Cerebellar cortex (tissue), 1 donor: ENCODE data around the gene KIF1A.
"Not testable (repeated sequence)": the region's sequence is repeated elsewhere in the genome, so short reads cannot be mapped to it uniquely, and the experiment has no call there.

ENCODE experiments used
- DNase-seq: peaks from one replicate; pipeline ENCODE4 v3.0.0-alpha.2; 2015; ENCODE audit warnings: low spot score

KIF1A gene

GRCh38 chr2:240787521-240788472 is 32.2 kb downstream of the KIF1A start:
- DNase-seq = no peak

- DNase-seq = no peak
Measured at GRCh38 chr2:240786871-240787311, 33.1 kb downstream of the KIF1A start.

GRCh38 chr2:240786355-240786841 is 33.6 kb downstream of the KIF1A start:
- DNase-seq = no peak

- no peak for DNase-seq
Measured at GRCh38 chr2:240785424-240786335, 34.3 kb downstream of the KIF1A start.

- DNase-seq = no peak
Measured at GRCh38 chr2:240784629-240785423, 35.2 kb downstream of the KIF1A start.

GRCh38 chr2:240783819-240784621 is 36.0 kb downstream of the KIF1A start:
- no peak for DNase-seq

GRCh38 chr2:240782886-240783818 is 36.9 kb downstream of the KIF1A start:
- DNase-seq = no peak

- no peak for DNase-seq
Measured at GRCh38 chr2:240782221-240782885, 37.7 kb downstream of the KIF1A start.

GRCh38 chr2:240781471-240782220 is 38.4 kb downstream of the KIF1A start:
- DNase-seq = no peak

- DNase-seq = no peak
Measured at GRCh38 chr2:240780023-240780700, 39.9 kb downstream of the KIF1A start.

GRCh38 chr2:240779250-240779832 is 40.7 kb downstream of the KIF1A start:
- not testable (repeated sequence) for DNase-seq

GRCh38 chr2:240778426-240778825 is 41.6 kb downstream of the KIF1A start:
- no peak for DNase-seq

GRCh38 chr2:240777456-240778212 is 42.4 kb downstream of the KIF1A start:
- no peak for DNase-seq

GRCh38 chr2:240775905-240776304 is 44.1 kb downstream of the KIF1A start:
- no peak for DNase-seq

GRCh38 chr2:240774856-240775255 is 45.2 kb downstream of the KIF1A start:
- DNase-seq = no peak

- no peak for DNase-seq
Measured at GRCh38 chr2:240769096-240769495, 50.9 kb downstream of the KIF1A start.

GRCh38 chr2:240768216-240768615 is 51.8 kb downstream of the KIF1A start:
- no peak for DNase-seq
